Dendritic cell treated with granulocyte-macrophage colony-stimulating factor and Interleukin-4, amounts not matched to agents 40 ng/mL and 50 ng/mL, for 4 days (primary cell): ENCODE measurements around the gene KCNK17.

Experiments
- H3K27ac Mint-ChIP-seq: one replicate; pipeline ENCODE4 v1.8.0; 2022; ENCODE audit warnings: mild to moderate bottlenecking, mixed read lengths
- H3K27me3 Mint-ChIP-seq: one replicate; pipeline ENCODE4 v1.8.0; 2022; ENCODE audit warnings: mild to moderate bottlenecking, mixed read lengths
- H3K36me3 Mint-ChIP-seq: one replicate; pipeline ENCODE4 v1.8.0; 2022; ENCODE audit warnings: low read depth, mixed read lengths
- H3K4me1 Mint-ChIP-seq: one replicate; pipeline ENCODE4 v1.8.0; 2022; ENCODE audit warnings: low read depth, mixed read lengths
- H3K4me3 Mint-ChIP-seq: one replicate; pipeline ENCODE4 v1.8.0; 2022; ENCODE audit warnings: mild to moderate bottlenecking, moderate library complexity, mixed read lengths
- H3K9me3 Mint-ChIP-seq: one replicate; pipeline ENCODE4 v1.8.0; 2022; ENCODE audit warnings: mixed read lengths
- intact Hi-C: fragments of 100-400 bp; cut with micrococcal nuclease; formaldehyde crosslinking; loops from one replicate; pipeline ENCODE4 v1.15.0; 2022

The KCNK17 gene, protein sequence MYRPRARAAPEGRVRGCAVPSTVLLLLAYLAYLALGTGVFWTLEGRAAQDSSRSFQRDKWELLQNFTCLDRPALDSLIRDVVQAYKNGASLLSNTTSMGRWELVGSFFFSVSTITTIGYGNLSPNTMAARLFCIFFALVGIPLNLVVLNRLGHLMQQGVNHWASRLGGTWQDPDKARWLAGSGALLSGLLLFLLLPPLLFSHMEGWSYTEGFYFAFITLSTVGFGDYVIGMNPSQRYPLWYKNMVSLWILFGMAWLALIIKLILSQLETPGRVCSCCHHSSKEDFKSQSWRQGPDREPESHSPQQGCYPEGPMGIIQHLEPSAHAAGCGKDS

DNA sequence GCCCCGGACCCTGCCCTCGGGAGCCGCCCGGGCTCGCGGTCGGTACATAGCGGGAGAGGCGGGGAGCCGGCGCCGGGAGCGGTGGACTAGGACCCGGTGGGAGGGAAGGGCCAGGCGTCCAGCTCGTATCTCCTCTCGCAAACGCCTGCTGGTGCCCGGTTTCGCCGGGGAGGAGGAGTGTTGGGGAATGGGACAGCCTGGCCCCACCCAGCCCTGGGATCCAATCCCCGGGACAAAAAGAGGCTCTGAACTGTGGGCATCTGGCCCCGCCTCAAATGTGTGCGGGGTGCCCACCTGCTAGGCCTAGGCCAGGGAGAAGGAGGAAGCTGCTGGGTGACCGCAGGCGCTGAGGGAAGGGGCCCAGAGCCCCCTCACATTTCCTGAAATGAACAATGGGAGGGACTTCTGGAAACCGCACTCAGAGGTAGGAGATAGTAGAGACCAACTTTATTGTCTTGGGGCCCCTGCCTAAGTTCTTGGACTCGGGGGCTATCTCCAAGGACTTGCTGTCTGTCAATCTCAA is at the start of gene KCNK17:
TSS of gene KCNK17 (minus strand) at position 147 of the 523 bp plus-strand sequence. CDS start at position 48, 99 bp downstream.
- H3K4me1 Mint-ChIP-seq: peaks cover 33% of the 10 kb centered on the region
- H3K27me3 Mint-ChIP-seq: peaks cover 86% of the 10 kb centered on the region
- no peak within 1 kb of the TSS for H3K27ac Mint-ChIP-seq
- no peaks in the 10 kb centered on the region for H3K9me3 Mint-ChIP-seq
- intact Hi-C loops: no loop called here
- no peaks in the 10 kb centered on the region for H3K36me3 Mint-ChIP-seq
- H3K4me3 Mint-ChIP-seq: no peak within 1 kb of the TSS

DNA sequence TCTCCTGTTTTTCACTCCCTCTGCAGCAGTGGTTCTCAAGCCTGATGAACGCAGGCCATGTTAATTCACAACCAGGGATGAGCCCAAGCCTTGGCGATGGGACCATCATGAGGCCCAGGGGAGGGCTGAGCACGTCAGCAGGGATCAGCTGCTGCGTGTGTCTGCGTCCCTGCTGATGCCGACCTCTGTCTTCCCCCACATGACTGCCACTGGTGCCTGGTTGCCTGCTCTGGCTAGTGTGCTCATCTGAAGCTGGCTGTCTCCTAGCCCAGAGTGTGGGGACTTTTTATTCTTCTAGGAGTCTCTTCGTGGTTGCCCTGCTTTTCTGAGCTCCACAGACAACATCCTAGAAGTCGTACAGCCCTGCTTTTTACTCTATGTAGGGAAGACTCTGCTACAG is 49.1 kb upstream of the KCNK17 start:
- H3K4me3 Mint-ChIP-seq: no peak overlapping the region
- no peak overlapping the region for H3K27ac Mint-ChIP-seq
- peaks cover 10% of the 10 kb centered on the region for H3K4me1 Mint-ChIP-seq
- no peaks in the 10 kb centered on the region for H3K36me3 Mint-ChIP-seq
- no peaks in the 10 kb centered on the region for H3K9me3 Mint-ChIP-seq
- peaks cover 10% of the 10 kb centered on the region for H3K27me3 Mint-ChIP-seq
- intact Hi-C loops: loop anchor here (2.0 to 5.0 kb wide), 2 partner anchors 529 to 946 kb away; no protein-coding TSS in a partner anchor

DNA sequence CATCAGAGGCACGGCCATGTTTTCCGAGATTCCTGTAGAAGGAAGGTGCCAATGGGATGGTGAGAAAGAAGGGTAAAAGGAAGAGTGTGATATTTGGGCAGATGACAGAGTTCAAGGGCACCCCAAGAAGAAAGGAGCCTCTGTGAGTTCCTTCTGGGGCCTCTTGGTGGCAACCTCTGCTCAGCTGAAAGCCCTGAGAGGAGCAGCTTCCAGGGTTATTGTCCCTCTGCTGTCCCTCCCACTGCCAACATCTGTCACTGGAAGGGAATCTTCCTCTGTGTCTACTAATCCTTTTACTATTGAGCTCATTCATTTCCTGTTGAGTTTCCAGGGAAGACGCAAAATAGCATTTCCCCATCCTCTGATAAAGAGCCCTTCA is 48.3 kb upstream of the KCNK17 start:
- intact Hi-C loops: loop anchor here (2.0 to 5.0 kb wide), 2 partner anchors 530 to 946 kb away; no protein-coding TSS in a partner anchor
- peaks cover 10% of the 10 kb centered on the region for H3K27me3 Mint-ChIP-seq
- no peaks in the 10 kb centered on the region for H3K36me3 Mint-ChIP-seq
- no peak overlapping the region for H3K27ac Mint-ChIP-seq
- peaks cover 10% of the 10 kb centered on the region for H3K4me1 Mint-ChIP-seq
- no peaks in the 10 kb centered on the region for H3K9me3 Mint-ChIP-seq
- H3K4me3 Mint-ChIP-seq: no peak overlapping the region

DNA sequence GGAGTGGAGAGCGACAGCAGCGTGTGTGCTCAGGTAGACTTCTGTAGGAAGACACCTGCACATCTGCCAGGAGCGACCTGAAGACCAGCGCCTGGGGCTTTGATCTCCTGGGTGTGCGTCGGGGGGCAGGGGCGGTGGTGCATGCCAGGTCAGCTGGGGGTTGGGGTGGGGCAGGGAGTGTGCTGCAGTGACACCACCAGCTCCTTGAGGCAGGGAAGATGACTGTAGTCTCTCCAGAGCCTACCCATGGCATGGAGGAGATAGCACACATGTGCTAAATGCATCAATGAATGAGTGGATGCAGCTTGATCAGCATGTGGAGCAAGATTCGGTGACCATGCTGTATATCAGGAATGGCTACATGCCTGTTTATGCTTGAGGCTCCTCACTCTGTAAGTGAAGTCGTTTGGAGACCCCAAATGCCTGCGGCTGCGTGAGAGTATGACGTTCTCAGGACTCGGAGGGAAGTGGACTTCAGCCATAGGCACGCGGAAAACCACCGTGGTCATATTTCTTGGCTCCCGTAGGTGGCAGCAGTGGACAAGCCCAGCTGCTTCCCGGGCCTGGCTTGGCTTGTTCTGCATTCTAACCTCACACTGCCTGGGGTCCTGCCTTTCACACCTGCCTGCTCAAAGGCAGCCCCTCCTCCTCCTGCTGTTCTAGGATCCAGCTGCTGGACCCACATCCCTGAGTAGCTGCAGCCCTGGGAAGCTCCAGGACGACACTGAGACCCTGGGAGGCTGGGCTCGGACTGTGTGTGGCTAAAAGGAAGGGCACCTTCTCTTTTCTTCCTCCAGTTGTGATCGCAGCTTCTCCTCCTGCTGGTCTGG is 47.7 kb upstream of the KCNK17 start:
- intact Hi-C loops: loop anchor here (2.0 to 5.0 kb wide), 2 partner anchors 530 to 947 kb away; no protein-coding TSS in a partner anchor
- Mint-ChIP-seq H3K27me3 (peaks cover 10% of the 10 kb centered on the region), H3K36me3 (no peaks in the 10 kb centered on the region), H3K9me3 (no peaks in the 10 kb centered on the region), H3K27ac (no peak overlapping the region), H3K4me3 (no peak overlapping the region), H3K4me1 (peaks cover 10% of the 10 kb centered on the region)

DNA sequence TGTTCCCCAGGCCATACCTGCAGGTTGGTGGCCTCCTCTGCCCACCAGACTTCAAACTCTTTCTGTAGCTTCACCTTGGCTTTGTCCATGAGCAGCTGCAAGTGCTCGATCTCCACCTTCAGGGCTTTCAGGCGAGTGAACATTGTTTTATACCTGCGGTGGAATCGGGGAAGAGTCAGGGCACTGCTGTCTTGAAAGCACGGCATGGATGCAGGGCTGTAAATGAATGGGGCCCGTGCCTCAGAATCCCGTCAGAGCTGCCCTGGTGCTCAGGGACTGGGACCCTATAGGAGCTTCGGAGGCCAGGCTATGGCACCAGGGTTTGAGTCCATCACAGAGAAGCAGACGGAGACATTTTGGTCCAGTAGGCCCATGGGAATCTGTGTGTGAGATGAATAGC is 46.2 kb upstream of the KCNK17 start:
- Mint-ChIP-seq H3K27me3 (peaks cover 10% of the 10 kb centered on the region), H3K4me3 (no peak overlapping the region), H3K9me3 (no peaks in the 10 kb centered on the region), H3K4me1 (peaks cover 10% of the 10 kb centered on the region), H3K36me3 (no peaks in the 10 kb centered on the region), H3K27ac (no peak overlapping the region)
- intact Hi-C loops: loop anchor here (5.0 kb wide), 1 partner anchor 532 kb away; no protein-coding TSS in a partner anchor

DNA sequence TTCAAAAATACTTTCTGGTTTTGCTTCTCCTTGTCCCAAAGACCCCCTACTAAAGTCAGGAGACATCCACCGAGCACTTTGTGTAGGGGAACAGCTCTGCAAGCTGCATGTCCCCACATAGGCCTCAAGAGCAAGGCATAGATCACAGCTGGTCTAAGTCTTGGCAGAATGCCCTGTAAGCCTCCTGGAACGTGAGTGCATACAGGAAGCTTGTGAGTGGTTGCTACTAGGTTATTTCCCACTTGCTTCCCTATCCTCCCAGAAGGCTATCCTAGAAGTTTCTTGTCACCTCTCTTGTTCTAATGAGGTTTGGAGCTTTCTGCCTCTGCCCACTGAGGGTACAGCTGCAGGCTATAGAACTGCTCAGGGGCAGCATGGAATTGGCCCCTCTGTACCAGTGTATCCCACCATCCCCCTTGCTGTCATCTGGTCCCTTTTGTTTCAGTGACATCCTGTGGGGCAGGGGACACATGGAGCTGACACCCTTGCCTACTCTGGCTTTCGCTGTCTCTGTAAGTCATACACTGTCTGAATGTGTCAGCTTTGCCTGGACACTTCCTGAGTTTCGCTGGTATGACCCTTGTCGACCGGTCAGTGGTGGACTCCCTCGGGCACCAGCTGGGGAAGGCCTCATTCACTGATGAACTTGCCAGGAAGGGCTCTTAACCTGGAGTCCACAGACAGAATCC is 43.9 kb upstream of the KCNK17 start:
- Mint-ChIP-seq H3K4me1 (peaks cover 10% of the 10 kb centered on the region), H3K9me3 (no peaks in the 10 kb centered on the region), H3K27me3 (peaks cover 11% of the 10 kb centered on the region), H3K36me3 (no peaks in the 10 kb centered on the region), H3K4me3 (no peak overlapping the region), H3K27ac (no peak overlapping the region)
- intact Hi-C loops: no loop called here

DNA sequence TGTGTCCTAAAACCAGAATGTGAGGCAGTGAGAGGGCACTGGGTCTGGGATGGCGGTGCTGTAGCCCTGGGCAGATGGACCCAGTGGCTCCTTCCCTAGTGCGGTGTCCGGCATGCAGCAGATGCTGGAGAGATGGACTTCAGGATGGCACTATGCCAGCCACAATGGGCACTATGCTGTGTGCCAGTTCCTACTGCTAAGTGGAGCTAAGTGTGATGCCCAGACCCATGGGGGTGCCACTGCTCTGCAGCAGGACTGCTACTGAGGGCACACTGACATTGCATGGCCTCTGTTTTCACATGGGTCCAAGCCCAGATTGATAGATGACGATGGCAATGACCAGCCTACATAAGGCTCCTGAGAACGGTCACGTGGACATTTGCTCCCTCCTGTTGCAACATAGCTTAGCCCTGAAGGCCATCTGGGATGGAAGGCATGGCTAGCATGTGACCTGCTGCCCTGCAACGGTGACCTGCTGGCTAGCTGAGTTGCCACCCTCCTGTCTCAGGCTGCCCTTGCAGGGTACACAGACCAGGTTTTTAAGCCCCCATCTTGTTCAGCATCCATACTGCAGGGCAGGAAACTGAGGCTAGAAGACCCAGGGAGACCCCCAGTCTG is 39.6 kb upstream of the KCNK17 start:
- no peaks in the 10 kb centered on the region for H3K4me1 Mint-ChIP-seq
- no peak overlapping the region for H3K4me3 Mint-ChIP-seq
- H3K27me3 Mint-ChIP-seq: peaks cover 9% of the 10 kb centered on the region
- H3K27ac Mint-ChIP-seq: no peak overlapping the region
- no peaks in the 10 kb centered on the region for H3K9me3 Mint-ChIP-seq
- intact Hi-C loops: no loop called here
- H3K36me3 Mint-ChIP-seq: no peaks in the 10 kb centered on the region

DNA sequence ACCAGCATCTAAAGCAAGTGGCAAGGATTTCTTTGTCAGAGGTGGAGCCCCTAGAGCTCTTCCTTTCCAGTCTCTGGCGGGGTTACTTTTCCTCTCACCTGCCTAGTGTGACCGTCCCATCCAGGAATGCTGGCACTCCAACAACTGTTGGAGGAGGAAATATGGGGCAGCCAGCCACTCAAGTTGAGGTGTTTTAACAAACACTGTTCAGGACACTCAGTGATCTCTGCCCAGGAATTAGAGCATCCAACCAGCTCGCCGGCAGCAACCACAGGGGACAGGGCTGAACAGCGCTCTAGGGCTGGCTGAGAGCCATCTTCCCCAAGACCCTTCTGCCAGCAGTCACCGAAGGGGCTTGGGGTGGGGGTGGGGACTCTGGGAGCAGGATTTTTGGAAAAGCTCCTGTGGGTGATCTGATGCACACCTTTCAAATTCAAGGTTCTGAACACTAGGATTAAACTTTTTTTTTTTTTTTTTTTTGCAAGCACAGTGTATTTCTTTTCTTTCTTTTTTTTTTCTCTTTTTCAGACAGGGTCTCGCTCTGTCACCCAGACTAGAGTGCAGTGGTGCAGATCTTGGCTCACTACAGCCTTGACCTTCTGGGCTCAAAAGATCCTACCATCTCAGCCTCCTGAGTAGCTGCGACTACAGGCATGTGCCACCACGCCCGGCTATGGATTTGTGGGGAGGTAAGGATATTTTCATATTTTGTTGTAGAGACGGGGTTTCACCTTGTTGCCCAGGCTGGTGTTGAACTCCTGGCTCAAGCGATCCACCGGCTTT is 36.7 kb upstream of the KCNK17 start:
- H3K4me3 Mint-ChIP-seq: no peak overlapping the region
- no peaks in the 10 kb centered on the region for H3K9me3 Mint-ChIP-seq
- peaks cover 12% of the 10 kb centered on the region for H3K27me3 Mint-ChIP-seq
- intact Hi-C loops: no loop called here
- no peak overlapping the region for H3K27ac Mint-ChIP-seq
- no peaks in the 10 kb centered on the region for H3K36me3 Mint-ChIP-seq
- peaks cover 9% of the 10 kb centered on the region for H3K4me1 Mint-ChIP-seq

DNA sequence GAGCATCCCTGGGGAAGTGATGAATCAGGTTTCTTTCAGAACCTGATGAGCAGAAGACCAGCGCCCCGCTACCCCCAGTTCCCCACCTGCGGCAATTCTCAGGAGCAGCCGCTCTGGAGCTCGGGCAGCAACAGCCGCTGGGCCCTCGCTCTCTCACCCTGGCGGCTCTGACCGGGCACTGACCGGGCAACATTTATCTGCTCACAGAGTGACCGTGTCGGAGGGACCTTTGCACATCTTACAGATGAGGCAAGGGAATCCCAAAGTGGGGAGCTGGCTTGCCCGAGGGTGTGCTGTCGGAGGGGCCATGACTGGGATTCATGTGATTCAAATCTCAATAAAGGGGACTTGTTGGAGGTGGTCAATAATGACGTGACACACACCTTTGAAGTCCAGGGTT is 34.5 kb upstream of the KCNK17 start:
- no peaks in the 10 kb centered on the region for H3K9me3 Mint-ChIP-seq
- no peak overlapping the region for H3K27ac Mint-ChIP-seq
- peaks cover 13% of the 10 kb centered on the region for H3K27me3 Mint-ChIP-seq
- intact Hi-C loops: no loop called here
- H3K36me3 Mint-ChIP-seq: no peaks in the 10 kb centered on the region
- peaks cover 17% of the 10 kb centered on the region for H3K4me1 Mint-ChIP-seq
- no peak overlapping the region for H3K4me3 Mint-ChIP-seq

DNA sequence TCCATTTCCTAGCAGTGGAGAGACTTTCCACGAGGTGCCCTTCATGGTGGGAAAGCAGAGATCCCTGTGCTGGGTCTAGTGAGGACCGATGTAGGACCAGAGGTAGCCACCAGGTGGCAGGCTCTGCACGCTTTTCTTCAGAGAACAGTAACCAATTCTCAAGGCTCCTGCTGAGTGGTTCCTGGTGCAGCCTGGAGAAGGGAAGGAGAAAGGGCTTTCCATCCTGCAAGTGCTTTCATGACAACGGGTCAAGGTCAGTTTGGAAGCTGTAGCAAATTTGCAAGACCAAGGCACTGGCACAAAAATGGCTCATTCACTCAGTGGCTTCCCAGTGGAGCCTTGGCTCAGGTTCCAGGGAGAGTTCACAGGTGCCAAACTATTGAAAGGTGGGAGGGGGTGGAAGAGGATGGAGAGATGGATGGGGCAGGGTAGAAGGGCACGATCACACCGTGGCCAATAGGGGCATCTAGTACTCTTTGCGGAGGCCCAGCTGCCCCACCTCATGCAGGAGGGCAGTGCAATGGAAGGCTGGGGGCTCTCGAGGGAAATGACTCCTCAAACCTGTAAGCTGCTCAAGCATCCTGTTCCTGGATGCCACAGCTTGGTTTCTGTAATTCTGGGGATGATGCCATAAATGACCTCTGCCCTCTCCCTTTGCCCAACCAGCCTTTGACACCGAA is 33.8 kb upstream of the KCNK17 start:
- H3K9me3 Mint-ChIP-seq: no peaks in the 10 kb centered on the region

DNA sequence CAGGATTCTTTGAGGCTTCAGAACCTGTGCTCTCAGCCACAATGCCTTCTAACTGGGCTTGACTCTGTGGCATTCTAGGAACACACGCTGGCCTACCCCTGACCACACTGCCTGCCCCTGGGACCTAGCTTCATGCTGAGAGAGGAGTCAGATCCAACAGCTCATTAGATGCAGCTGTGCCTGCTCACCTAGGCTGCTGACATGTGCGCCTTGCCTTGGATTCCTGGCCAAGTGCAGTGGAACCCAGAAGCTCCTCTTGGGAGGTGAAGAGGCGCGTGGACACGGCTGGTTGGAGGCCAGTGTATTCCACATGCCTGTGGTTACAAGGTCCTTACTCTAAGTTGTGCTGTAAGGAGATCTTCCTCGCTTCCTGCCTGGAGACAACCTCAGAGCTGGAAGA is 33.0 kb upstream of the KCNK17 start:
- H3K27ac Mint-ChIP-seq: peak overlapping the region; percentile 19

More for the DNA sequence above, 33.8 kb upstream of the KCNK17 start:
- Mint-ChIP-seq H3K4me3 (no peak overlapping the region), H3K27ac (peak overlapping the region; percentile 19), H3K36me3 (no peaks in the 10 kb centered on the region), H3K27me3 (peaks cover 13% of the 10 kb centered on the region), H3K4me1 (peaks cover 17% of the 10 kb centered on the region)
- intact Hi-C loops: no loop called here

DNA sequence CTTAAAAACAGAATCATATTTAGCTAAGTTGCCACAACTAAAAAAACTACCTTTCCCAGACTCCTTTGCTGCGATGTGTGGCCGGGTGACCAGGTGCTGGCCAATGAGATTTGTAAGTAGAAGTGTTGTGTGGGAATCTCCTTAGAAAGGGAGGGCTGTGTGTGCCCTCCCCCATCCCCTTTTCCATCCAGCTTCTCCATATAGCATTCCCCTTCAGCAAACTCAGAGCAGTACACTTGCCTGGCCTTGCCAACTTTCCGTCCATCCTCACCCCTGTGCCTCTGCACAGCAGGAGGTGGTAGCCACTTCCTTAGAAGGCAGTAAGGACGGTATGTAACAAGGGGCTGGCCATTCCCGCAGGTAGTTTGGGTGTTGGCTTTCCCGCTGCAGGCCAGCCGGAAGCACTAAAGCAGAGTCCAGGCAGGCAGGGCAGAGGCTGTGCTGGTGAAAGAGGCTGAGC is 30.6 kb upstream of the KCNK17 start:
- no peak overlapping the region for H3K4me3 Mint-ChIP-seq
- H3K9me3 Mint-ChIP-seq: no peaks in the 10 kb centered on the region
- H3K36me3 Mint-ChIP-seq: no peaks in the 10 kb centered on the region
- peak overlapping the region; percentile 88 for H3K27ac Mint-ChIP-seq
- peaks cover 15% of the 10 kb centered on the region for H3K27me3 Mint-ChIP-seq
- H3K4me1 Mint-ChIP-seq: peaks cover 17% of the 10 kb centered on the region
- intact Hi-C loops: no loop called here

More for the DNA sequence above, 33.0 kb upstream of the KCNK17 start:
- Mint-ChIP-seq H3K27me3 (peaks cover 13% of the 10 kb centered on the region), H3K4me3 (no peak overlapping the region), H3K9me3 (no peaks in the 10 kb centered on the region), H3K36me3 (no peaks in the 10 kb centered on the region), H3K4me1 (peaks cover 17% of the 10 kb centered on the region)
- intact Hi-C loops: no loop called here
